ENCODE data around the gene CTSD.

The CTSD gene

GRCh38 chr11:1759851-1760220 lies 3.9 kb downstream of the CTSD start:
- TF ChIP-seq CTCF (conservative IDR thresholded peaks at IDR 0.05; ENCODE audit: low read depth), result no peak
- ChIA-PET CTCF (no interaction called here), POLR2A (ENCODE audit: low non-redundant PET) (no interaction called here)
- peak overlapping the region; percentile 93 for H3K27ac ChIP-seq
- no peak for DNase-seq (ENCODE audit: low spot score)

- peak overlapping the region; percentile 93 for H3K27ac ChIP-seq
- no peak for TF ChIP-seq CTCF (conservative IDR thresholded peaks at IDR 0.05; ENCODE audit: low read depth)
- ChIA-PET CTCF (no interaction called here), POLR2A (ENCODE audit: low non-redundant PET) (no interaction called here)
- no peak for DNase-seq (ENCODE audit: low spot score)
Observed at GRCh38 chr11:1759151-1759850, 4.4 kb downstream of the CTSD start.

GRCh38 chr11:1758611-1759150 lies 5.0 kb downstream of the CTSD start:
- peak overlapping the region; percentile 93 for H3K27ac ChIP-seq
- no peak for DNase-seq (ENCODE audit: low spot score)
- no peak for TF ChIP-seq CTCF (conservative IDR thresholded peaks at IDR 0.05; ENCODE audit: low read depth)
- ChIA-PET CTCF (interaction anchor here (0.6 kb wide), 1 partner anchor 191 kb away, joined by 3 read pairs; no protein-coding TSS in a partner anchor), POLR2A (ENCODE audit: low non-redundant PET) (no interaction called here)

GRCh38 chr11:1757861-1758610 lies 5.7 kb downstream of the CTSD start:
- peak overlapping the region; percentile 93 for H3K27ac ChIP-seq
- ChIA-PET CTCF (interaction anchor here (0.6 kb wide), 1 partner anchor 190 kb away, joined by 3 read pairs; no protein-coding TSS in a partner anchor), POLR2A (ENCODE audit: low non-redundant PET) (no interaction called here)
- TF ChIP-seq CTCF (conservative IDR thresholded peaks at IDR 0.05; ENCODE audit: low read depth), result no peak
- DNase-seq (ENCODE audit: low spot score), result no peak

GRCh38 chr11:1756791-1757771 lies 6.6 kb downstream of the CTSD start:
- no peak for TF ChIP-seq CTCF (conservative IDR thresholded peaks at IDR 0.05; ENCODE audit: low read depth)
- peak overlapping the region; percentile 93 for H3K27ac ChIP-seq
- ChIA-PET CTCF (interaction anchor here (0.8 kb wide), 1 partner anchor 76 kb away, joined by 3 read pairs; no protein-coding TSS in a partner anchor), POLR2A (ENCODE audit: low non-redundant PET) (no interaction called here)
- no peak for DNase-seq (ENCODE audit: low spot score)

Data from RWPE1 (cell line).